DMS53 (cell line): ENCODE data around the gene LEO1.

Experiments used
- DNase-seq: peaks from one replicate; lab custom pipeline; 2025; lab: John Stamatoyannopoulos, UW

LEO1 gene

GRCh38 chr15:51931016-51931415 lies 40.6 kb downstream of the LEO1 start:
- DNase-seq, result no peak

GRCh38 chr15:51926809-51927208 lies 44.8 kb downstream of the LEO1 start:
- DNase-seq, result no peak

- DNase-seq, result peak; percentile 4
Measured at GRCh38 chr15:51924156-51925068, 47.2 kb downstream of the LEO1 start.

- DNase-seq, result peak; percentile 89
Measured at GRCh38 chr15:51917493-51917892, 54.1 kb downstream of the LEO1 start.

- DNase-seq, result no peak
Measured at GRCh38 chr15:51912528-51912927, 59.0 kb downstream of the LEO1 start.

GRCh38 chr15:51909584-51909983 lies 62.0 kb downstream of the LEO1 start:
- no peak for DNase-seq

GRCh38 chr15:51908316-51908715 lies 63.3 kb downstream of the LEO1 start:
- peak; percentile 73 for DNase-seq

GRCh38 chr15:51907136-51907862 lies 64.3 kb downstream of the LEO1 start:
- peak; percentile 98 for DNase-seq

- no peak for DNase-seq
Measured at GRCh38 chr15:51904931-51905330, 66.6 kb downstream of the LEO1 start.

GRCh38 chr15:51904421-51904820 lies 67.2 kb downstream of the LEO1 start:
- DNase-seq, result peak; percentile 2

GRCh38 chr15:51889486-51889885 lies 82.1 kb downstream of the LEO1 start:
- no peak for DNase-seq

GRCh38 chr15:51888593-51889195 lies 82.9 kb downstream of the LEO1 start:
- DNase-seq, result peak; percentile 36
